HEK293T (cell line): ENCODE results near the gene STYXL1.

ENCODE experiments used
- CTCF ChIA-PET: fragments of 350-600 bp; formaldehyde crosslinking; extraction: SDS; loops from one replicate; lab custom pipeline; 2021; ENCODE audit warnings: antibody characterized with exemption, inconsistent platforms; lab: Yijun Ruan, JAX
- POLR2A ChIA-PET: fragments of 350-600 bp; formaldehyde crosslinking; extraction: SDS; loops from one replicate; lab custom pipeline; 2020; ENCODE audit warnings: antibody characterized with exemption, inconsistent platforms; lab: Yijun Ruan, JAX
- DNase-seq: peaks from one replicate; pipeline ENCODE4 v3.0.0; 2012; ENCODE audit warnings: mixed read lengths; ENCODE audit errors: extremely low spot score
- ARNT ChIP-seq: fragments of 450-650 bp; IDR thresholded peaks from 2 replicates; pipeline ENCODE4 v1.6.1; 2017; ENCODE audit warnings: mild to moderate bottlenecking
- BHLHE40 ChIP-seq: fragments of 450-650 bp; IDR thresholded peaks from 2 replicates; pipeline ENCODE4 v1.6.1; 2016; ENCODE audit warnings: mild to moderate bottlenecking, moderate library complexity, borderline replicate concordance
- CTBP1 ChIP-seq: fragments of 450-650 bp; IDR thresholded peaks from 2 replicates; pipeline ENCODE4 v1.6.1; 2016; ENCODE audit warnings: borderline replicate concordance
- ELF4 ChIP-seq: fragments of 450-650 bp; IDR thresholded peaks from 2 replicates; pipeline ENCODE4 v1.6.1; 2017; ENCODE audit warnings: antibody characterized with exemption
- FOXA1 ChIP-seq: fragments of 450-650 bp; IDR thresholded peaks from 2 replicates; pipeline ENCODE4 v1.6.1; 2016; ENCODE audit warnings: mild to moderate bottlenecking
- FOXK2 ChIP-seq: fragments of 450-650 bp; IDR thresholded peaks from 2 replicates; pipeline ENCODE4 v1.6.1; 2016; ENCODE audit warnings: mild to moderate bottlenecking
- FOXM1 ChIP-seq: fragments of 450-650 bp; IDR thresholded peaks from 2 replicates; pipeline ENCODE4 v1.6.1; 2017; ENCODE audit warnings: mild to moderate bottlenecking, borderline replicate concordance
- HDGF ChIP-seq: fragments of 450-650 bp; IDR thresholded peaks from 2 replicates; pipeline ENCODE4 v1.6.1; 2017; ENCODE audit warnings: antibody characterized with exemption, borderline replicate concordance
- L3MBTL2 ChIP-seq: fragments of 450-650 bp; conservative IDR thresholded peaks from 2 replicates; pipeline ENCODE4 v1.6.1; 2016; ENCODE audit warnings: mild to moderate bottlenecking
- LEF1 ChIP-seq: fragments of 450-650 bp; IDR thresholded peaks from 2 replicates; pipeline ENCODE4 v1.6.1; 2017; ENCODE audit warnings: mild to moderate bottlenecking, borderline replicate concordance
- NFRKB ChIP-seq: fragments of 450-650 bp; IDR thresholded peaks from 2 replicates; pipeline ENCODE4 v1.6.1; 2016; ENCODE audit warnings: mild to moderate bottlenecking, moderate library complexity
- PKNOX1 ChIP-seq: fragments of 450-650 bp; IDR thresholded peaks from 2 replicates; pipeline ENCODE4 v1.6.1; 2016
- SP1 ChIP-seq: fragments of 450-650 bp; IDR thresholded peaks from 2 replicates; pipeline ENCODE4 v1.6.1; 2017
- SUZ12 ChIP-seq: fragments of 450-650 bp; IDR thresholded peaks from 2 replicates; pipeline ENCODE4 v1.6.1; 2016; ENCODE audit warnings: mild to moderate bottlenecking
- TARDBP ChIP-seq: fragments of 450-650 bp; IDR thresholded peaks from 2 replicates; pipeline ENCODE4 v1.6.1; 2016
- ZNF384 ChIP-seq: fragments of 450-650 bp; IDR thresholded peaks from 2 replicates; pipeline ENCODE4 v1.6.1; 2016

The STYXL1 gene

GRCh38 chr7:75994388-75995051 lies 53.3 kb downstream of the STYXL1 start, which contains the start of gene TMEM120A:
Gene TMEM120A, minus strand, starts transcription at chr7:75994595. Its CDS starts 25 bp downstream, at chr7:75994570.
- ChIA-PET POLR2A (interaction anchor here (0.8 kb wide), 1 partner anchor 53 kb away, joined by 3 read pairs; the partner anchor contains the start of genes MDH2 and STYXL1), CTCF (no interaction called here)
- TF ChIP-seq ZNF384 = no peak
- TF ChIP-seq SP1 = peak; percentile 40; the same call in 1 of the 2 replicates
- no peak for TF ChIP-seq ARNT
- TF ChIP-seq LEF1 = no peak
- no peak for TF ChIP-seq BHLHE40
- no peak for TF ChIP-seq FOXK2
- no peak for TF ChIP-seq L3MBTL2
- no peak for TF ChIP-seq ELF4
- no peak for TF ChIP-seq SUZ12
- peak; percentile 99 for DNase-seq

GRCh38 chr7:75993689-75994387 lies 54.0 kb downstream of the STYXL1 start:
- ChIA-PET CTCF (no interaction called here), POLR2A (interaction anchor here (0.9 to 1.3 kb wide), 2 partner anchors 24 to 54 kb away, joined by 3 read pairs; partner anchors contain the start of genes MDH2 and STYXL1)
- peak; percentile 60 for DNase-seq
- TF ChIP-seq FOXK2 (no peak), SP1 (no peak), FOXA1 (no peak), L3MBTL2 (no peak), FOXM1 (no peak), ELF4 (no peak), LEF1 (no peak), ZNF384 (no peak), NFRKB (no peak), SUZ12 (no peak)

- CTCF ChIA-PET = interaction anchor here (0.8 kb wide), 1 partner anchor 22 kb away, joined by 3 read pairs; no protein-coding TSS in a partner anchor
- TF ChIP-seq FOXM1 = no peak
- no peak for TF ChIP-seq ELF4
- TF ChIP-seq BHLHE40 = no peak
- TF ChIP-seq SP1 = no peak
- no peak for TF ChIP-seq TARDBP
- no peak for TF ChIP-seq SUZ12
- no peak for TF ChIP-seq FOXK2
- TF ChIP-seq HDGF = no peak
- TF ChIP-seq L3MBTL2 = no peak
- no peak for TF ChIP-seq ARNT
- TF ChIP-seq ZNF384 = no peak
- no peak for TF ChIP-seq CTBP1
- TF ChIP-seq LEF1 = no peak
- TF ChIP-seq FOXA1 = no peak
- no peak for TF ChIP-seq NFRKB
- POLR2A ChIA-PET = interaction anchor here (1.3 kb wide), 1 partner anchor 77 kb away, joined by 5 read pairs; the partner anchor contains the start of gene POR
- DNase-seq = no peak
Measured at GRCh38 chr7:75992083-75992755, 55.6 kb downstream of the STYXL1 start.

GRCh38 chr7:75991531-75992082 lies 56.2 kb downstream of the STYXL1 start:
- no peak for TF ChIP-seq SP1
- TF ChIP-seq LEF1 = no peak
- TF ChIP-seq L3MBTL2 = no peak
- no peak for TF ChIP-seq BHLHE40
- no peak for TF ChIP-seq FOXA1
- TF ChIP-seq HDGF = no peak
- no peak for TF ChIP-seq ARNT
- TF ChIP-seq TARDBP = no peak
- TF ChIP-seq PKNOX1 = no peak
- no peak for TF ChIP-seq FOXM1
- TF ChIP-seq ELF4 = no peak
- no peak for TF ChIP-seq SUZ12
- no peak for TF ChIP-seq NFRKB
- ChIA-PET CTCF (interaction anchor here (0.8 kb wide), 1 partner anchor 22 kb away, joined by 3 read pairs; no protein-coding TSS in a partner anchor), POLR2A (no interaction called here)
- DNase-seq = no peak

GRCh38 chr7:75989500-75990388 lies 58.1 kb downstream of the STYXL1 start:
- CTCF ChIA-PET = no interaction called here
- POLR2A ChIA-PET = interaction anchor here (1.1 kb wide), 1 partner anchor 75 kb away, joined by 4 read pairs; no protein-coding TSS in a partner anchor
- no peak for DNase-seq
- TF ChIP-seq FOXA1 = no peak
- no peak for TF ChIP-seq SP1
- no peak for TF ChIP-seq ZNF384
- no peak for TF ChIP-seq LEF1
- no peak for TF ChIP-seq FOXK2
- no peak for TF ChIP-seq HDGF
- TF ChIP-seq CTBP1 = no peak
